HK-2 (cell line): Measurements from ENCODE around the gene NR2C2AP.

Experiments used
- DNase-seq: peaks from one replicate; pipeline ENCODE4 v3.0.0-alpha.2; 2018; ENCODE audit not compliant: unreplicated experiment

Gene NR2C2AP

GRCh38 chr19:19152668-19153384, 50.4 kb downstream of the NR2C2AP start:
- DNase-seq = no peak

GRCh38 chr19:19151418-19151817, 51.8 kb downstream of the NR2C2AP start:
- no peak for DNase-seq
